ENCODE measurements around the gene NPPB.

The NPPB gene

DNA sequence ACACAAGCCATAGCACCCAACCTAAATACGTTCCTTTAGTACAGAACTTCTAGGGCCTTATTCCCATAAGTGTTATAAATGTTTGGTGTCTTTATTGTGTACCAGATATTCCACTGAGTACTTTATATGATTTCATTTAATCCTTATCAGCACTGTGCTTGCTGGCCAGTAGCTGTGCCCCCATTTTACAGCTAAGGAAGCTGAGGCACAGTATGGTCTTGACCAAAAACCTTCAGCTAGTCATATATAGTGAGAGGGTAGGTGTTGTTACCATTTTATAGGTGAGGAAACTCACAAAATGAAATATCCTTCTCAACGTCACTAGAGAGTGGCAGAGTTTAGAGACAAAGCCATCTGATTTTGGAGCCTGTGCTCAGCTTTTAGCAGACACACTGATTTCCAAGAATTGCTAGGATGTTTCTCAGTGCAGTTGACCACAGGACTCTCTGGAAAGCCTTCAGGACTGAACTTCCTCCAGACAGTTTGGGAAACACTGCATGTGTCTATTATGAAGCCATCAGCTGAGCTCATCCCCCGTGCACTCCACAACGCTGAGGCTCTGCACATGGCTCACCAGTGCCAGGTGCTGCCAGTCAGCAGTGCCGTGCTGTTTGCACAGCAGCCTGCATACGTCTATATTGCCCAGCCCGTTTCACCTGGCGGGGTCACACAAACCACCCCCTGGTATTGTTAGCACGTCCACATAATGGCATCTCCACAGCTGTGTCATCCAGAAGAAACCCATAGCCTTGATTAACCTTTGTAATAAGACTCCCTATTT, 26.6 kb downstream of the NPPB start:
- DNase-seq, result peak; percentile 18

DNA sequence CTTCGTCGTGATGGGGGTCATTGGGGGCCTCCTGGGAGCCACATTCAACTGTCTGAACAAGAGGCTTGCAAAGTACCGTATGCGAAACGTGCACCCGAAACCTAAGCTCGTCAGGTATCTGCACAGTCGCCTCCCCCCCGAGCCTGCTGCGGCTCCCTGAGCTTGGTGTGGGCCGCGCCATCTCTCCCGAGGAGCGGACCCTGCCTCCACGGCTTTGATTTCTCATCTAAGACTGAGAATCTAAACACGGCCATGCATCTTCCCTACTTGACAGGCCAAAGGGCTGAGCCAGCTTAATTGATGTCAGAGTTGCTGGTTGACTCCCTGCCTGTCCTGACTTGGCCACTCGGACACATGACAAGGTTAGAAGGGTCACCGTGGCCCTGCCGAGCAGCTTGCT, 30.2 kb downstream of the NPPB start:
- DNase-seq, result no peak

DNA sequence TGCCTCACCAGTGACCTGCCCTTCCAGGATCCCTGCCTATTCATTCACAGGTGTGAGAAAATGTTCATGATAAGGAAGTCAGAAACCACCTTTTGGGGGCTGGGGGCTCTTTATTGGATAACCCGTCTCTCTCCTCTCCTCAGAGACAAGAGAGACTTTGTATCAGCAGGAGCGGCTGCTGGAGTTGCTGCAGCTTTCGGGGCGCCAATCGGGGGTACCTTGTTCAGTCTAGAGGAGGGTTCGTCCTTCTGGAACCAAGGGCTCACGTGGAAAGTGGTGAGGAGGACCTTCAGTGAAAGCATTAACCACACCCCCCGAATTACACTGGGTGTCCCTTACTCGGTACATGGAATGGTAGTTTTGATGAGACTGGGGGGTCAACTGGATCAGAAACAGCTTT, 31.8 kb downstream of the NPPB start:
- no peak for DNase-seq

DNA sequence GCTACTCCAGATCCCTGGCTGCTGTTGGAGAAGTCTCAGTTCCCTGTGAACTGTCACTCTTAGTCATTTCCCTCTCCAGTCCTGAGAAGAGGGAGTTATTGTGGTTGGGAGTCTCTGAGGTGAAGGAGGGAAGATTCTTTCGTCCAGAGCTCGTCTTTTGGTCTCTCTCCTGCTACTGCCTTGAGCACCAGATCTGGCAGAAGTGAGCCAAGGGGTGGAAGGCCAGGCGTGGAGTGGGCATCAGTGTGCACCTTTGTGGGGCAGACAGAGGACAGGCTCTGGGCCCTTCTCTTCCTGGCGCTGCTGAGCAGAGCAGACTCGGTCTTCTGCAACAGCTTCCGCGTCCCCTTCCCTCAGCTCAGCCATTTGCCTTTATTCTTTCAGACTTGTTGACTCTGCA, 33.6 kb downstream of the NPPB start:
- no peak for DNase-seq

DNA sequence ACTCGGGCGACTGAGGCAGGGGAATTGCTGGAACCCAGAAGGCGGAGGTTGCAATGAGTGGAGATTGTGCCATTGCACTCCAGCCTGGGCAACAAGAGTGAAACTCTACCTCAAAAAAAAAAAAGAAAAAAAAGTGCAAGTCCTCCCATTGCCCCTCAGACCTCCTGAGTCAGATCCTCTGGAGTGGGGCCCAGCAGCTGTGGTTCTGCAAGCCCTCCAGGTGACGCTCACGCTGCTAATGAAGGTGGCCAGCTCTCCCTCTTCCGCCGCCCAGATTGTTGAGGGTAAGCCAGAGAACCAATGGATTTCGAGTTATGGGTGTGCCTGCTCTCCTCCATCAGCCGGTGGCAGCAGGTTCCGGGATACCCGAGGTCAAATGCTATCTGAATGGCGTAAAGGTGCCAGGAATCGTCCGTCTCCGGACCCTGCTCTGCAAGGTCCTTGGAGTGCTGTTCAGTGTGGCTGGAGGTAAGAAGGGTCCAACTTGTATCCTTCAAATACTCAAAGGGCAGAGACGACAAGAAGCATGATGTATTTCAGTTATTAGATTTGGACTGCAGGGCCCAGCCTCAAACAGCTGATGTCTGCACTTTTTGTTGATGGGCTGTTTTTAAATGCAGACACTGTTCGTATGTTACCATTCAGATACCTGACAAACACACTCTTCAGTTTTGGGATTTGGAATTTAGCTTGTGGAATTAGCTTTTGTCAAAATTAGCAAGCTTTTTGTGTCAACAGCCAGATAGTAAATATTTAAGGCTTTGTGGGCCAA, 35.2 kb downstream of the NPPB start:
- no peak for DNase-seq

DNA sequence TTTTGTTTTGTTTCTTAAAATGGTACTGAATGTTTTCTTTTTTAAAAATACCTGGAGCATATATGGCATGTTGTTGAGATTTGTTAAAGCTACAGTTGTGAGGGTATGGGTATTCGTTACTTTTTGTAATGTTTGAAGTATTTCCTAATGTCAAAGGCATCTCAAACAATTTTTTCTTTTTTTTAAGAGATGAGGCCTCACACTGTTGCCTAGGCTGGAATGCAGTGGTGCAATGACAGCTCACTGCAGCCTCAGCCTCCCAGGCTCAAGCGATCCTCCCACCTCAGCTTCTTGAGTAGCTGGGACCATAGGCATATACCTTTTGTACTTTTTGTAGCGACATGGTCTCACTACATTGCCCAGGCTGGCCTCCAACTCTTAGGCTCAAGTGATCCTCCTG, 36.7 kb downstream of the NPPB start:
- DNase-seq, result no peak

DNA sequence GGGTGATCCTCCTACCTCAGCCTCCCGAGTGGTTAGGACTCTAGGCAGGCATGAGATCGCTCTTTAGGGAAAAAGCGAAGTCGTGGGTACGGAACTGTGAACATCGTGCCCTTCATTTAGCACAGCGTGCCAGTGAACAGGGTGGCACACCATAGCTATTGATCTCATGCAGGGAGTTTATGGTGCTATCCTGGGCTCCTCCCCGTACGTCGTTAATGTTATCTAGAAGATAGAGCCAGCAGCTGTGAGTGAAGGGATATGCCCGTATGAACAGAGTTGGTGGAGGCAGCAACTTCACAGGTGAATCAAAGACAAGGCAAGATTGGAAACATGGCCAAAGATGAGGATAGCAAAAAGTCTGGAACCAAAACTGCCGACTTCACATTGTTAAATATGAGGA, 41.6 kb downstream of the NPPB start:
- no peak for DNase-seq

DNA sequence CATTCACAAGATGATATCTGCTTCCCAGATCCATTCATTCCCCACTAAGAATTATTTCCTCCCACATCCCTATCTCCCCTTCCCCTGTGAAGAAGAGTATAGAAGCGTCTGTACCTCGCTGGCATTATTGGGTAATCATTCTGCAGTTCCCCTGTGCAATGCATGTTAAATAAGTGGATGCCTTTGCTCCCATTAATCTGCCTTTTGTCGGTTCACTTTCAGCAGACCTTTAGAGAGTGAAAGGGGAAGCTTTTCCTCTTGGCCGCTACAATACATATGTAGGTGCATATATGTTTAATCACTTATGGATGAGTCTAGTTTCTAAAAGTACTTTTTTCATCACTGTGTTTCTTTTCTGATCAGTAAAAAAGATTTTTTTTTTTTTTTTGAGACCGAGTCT, 45.7 kb downstream of the NPPB start:
- DNase-seq, result no peak
